ENCODE data around the gene CCDC178. TPM values are rescaled to one million over a fixed set of nuclear protein-coding genes. Genes with fewer than 3 reads are reported as not detected.

CCDC178 gene
- polyA plus RNA-seq, 1 donor from 2014 or later: not detected

GRCh38 chr18:33115917-33116316 is 324.6 kb downstream of the CCDC178 start:
- H3K9ac ChIP-seq (ENCODE audit: low read length): no peak overlapping the region
- no peaks in the 10 kb centered on the region for H3K9me2 ChIP-seq (ENCODE audit: insufficient read depth, low read length)
- no peaks in the 10 kb centered on the region for H3K9me3 ChIP-seq (ENCODE audit: low read length)
- TF ChIP-seq EP300 (conservative IDR thresholded peaks at IDR 0.05; ENCODE audit: poor library complexity, severe bottlenecking) (no peak), REST (IDR thresholded peaks at IDR 0.05; ENCODE audit: borderline replicate concordance) (no peak), RAD21 (conservative IDR thresholded peaks at IDR 0.05) (no peak), SMC3 (conservative IDR thresholded peaks at IDR 0.05; ENCODE audit: poor library complexity) (no peak), POLR2AphosphoS5 (IDR thresholded peaks at IDR 0.05) (no peak), MXI1 (conservative IDR thresholded peaks at IDR 0.05; ENCODE audit: poor library complexity, severe bottlenecking) (no peak), EZH2 (IDR thresholded peaks at IDR 0.05; ENCODE audit: borderline replicate concordance, insufficient read depth, low read length, poor library complexity, severe bottlenecking) (no peak), CTCF (IDR thresholded peaks at IDR 0.05; ENCODE audit: poor library complexity, severe bottlenecking) (no peak), TAF1 (IDR thresholded peaks at IDR 0.05; ENCODE audit: low read depth) (no peak)
- H3K4me2 ChIP-seq (ENCODE audit: low read length): no peak overlapping the region
- no peaks in the 10 kb centered on the region for H3K79me2 ChIP-seq (replicated peaks; ENCODE audit: insufficient read depth, low read length)
- no peak overlapping the region for H3K4me3 ChIP-seq (ENCODE audit: low read length)
- no peaks in the 10 kb centered on the region for H4K20me1 ChIP-seq (ENCODE audit: insufficient read depth)
- H3K27me3 ChIP-seq (ENCODE audit: insufficient read depth, low read depth, low read length): no peaks in the 10 kb centered on the region
- no peaks in the 10 kb centered on the region for H3K36me3 ChIP-seq (ENCODE audit: insufficient read depth, low read length)
- H3K27ac ChIP-seq (ENCODE audit: low read length): no peak overlapping the region
- H2AFZ ChIP-seq (ENCODE audit: low read depth, low read length): no peak overlapping the region
- H3F3A ChIP-seq (ENCODE audit: insufficient read depth, low read length, poor library complexity, severe bottlenecking): no peaks in the 10 kb centered on the region

GRCh38 chr18:33115476-33115875 is 325.0 kb downstream of the CCDC178 start:
- Histone ChIP-seq H2AFZ (ENCODE audit: low read depth, low read length) (no peak overlapping the region), H3K9me2 (ENCODE audit: insufficient read depth, low read length) (no peaks in the 10 kb centered on the region), H3K4me3 (ENCODE audit: low read length) (no peak overlapping the region), H3K9me3 (ENCODE audit: low read length) (no peaks in the 10 kb centered on the region), H3K9ac (ENCODE audit: low read length) (no peak overlapping the region), H3F3A (ENCODE audit: insufficient read depth, low read length, poor library complexity, severe bottlenecking) (no peaks in the 10 kb centered on the region), H3K27ac (ENCODE audit: low read length) (no peak overlapping the region), H4K20me1 (ENCODE audit: insufficient read depth) (no peaks in the 10 kb centered on the region), H3K79me2 (replicated peaks; ENCODE audit: insufficient read depth, low read length) (no peaks in the 10 kb centered on the region), H3K27me3 (ENCODE audit: insufficient read depth, low read depth, low read length) (no peaks in the 10 kb centered on the region), H3K4me2 (ENCODE audit: low read length) (no peak overlapping the region), H3K36me3 (ENCODE audit: insufficient read depth, low read length) (no peaks in the 10 kb centered on the region)
- no peak for TF ChIP-seq MXI1 (conservative IDR thresholded peaks at IDR 0.05; ENCODE audit: poor library complexity, severe bottlenecking)
- TF ChIP-seq EZH2 (IDR thresholded peaks at IDR 0.05; ENCODE audit: borderline replicate concordance, insufficient read depth, low read length, poor library complexity, severe bottlenecking): no peak

- no peak overlapping the region for H3K9ac ChIP-seq (ENCODE audit: low read length)
- no peak overlapping the region for H3K4me3 ChIP-seq (ENCODE audit: low read length)
- no peak overlapping the region for H2AFZ ChIP-seq (ENCODE audit: low read depth, low read length)
- no peaks in the 10 kb centered on the region for H3K79me2 ChIP-seq (replicated peaks; ENCODE audit: insufficient read depth, low read length)
- no peaks in the 10 kb centered on the region for H3K9me2 ChIP-seq (ENCODE audit: insufficient read depth, low read length)
- H3K27me3 ChIP-seq (ENCODE audit: insufficient read depth, low read depth, low read length): no peaks in the 10 kb centered on the region
- H3F3A ChIP-seq (ENCODE audit: insufficient read depth, low read length, poor library complexity, severe bottlenecking): no peaks in the 10 kb centered on the region
- no peak overlapping the region for H3K27ac ChIP-seq (ENCODE audit: low read length)
- H4K20me1 ChIP-seq (ENCODE audit: insufficient read depth): no peaks in the 10 kb centered on the region
- no peak for TF ChIP-seq CTCF (IDR thresholded peaks at IDR 0.05; ENCODE audit: poor library complexity, severe bottlenecking)
- H3K9me3 ChIP-seq (ENCODE audit: low read length): no peaks in the 10 kb centered on the region
- no peak overlapping the region for H3K4me2 ChIP-seq (ENCODE audit: low read length)
- H3K36me3 ChIP-seq (ENCODE audit: insufficient read depth, low read length): no peaks in the 10 kb centered on the region
These were observed 325.8 kb downstream of the CCDC178 start for GRCh38 chr18:33114749-33115148.
